ENCODE results near the gene STEAP4. TPM values are rescaled to one million over a fixed set of nuclear protein-coding genes. Genes with fewer than 3 reads are reported as not detected.
"Not testable (repeated sequence)": the region's sequence is repeated elsewhere in the genome, so short reads cannot be mapped to it uniquely, and the experiment has no call there.

Gene STEAP4
- total RNA-seq, 4 donors from 2014 or later = 5.8 to 57.4 (median 22.9) TPM

- no peak for TF ChIP-seq CTCF (IDR thresholded peaks at IDR 0.05)
- no peak for TF ChIP-seq POLR2A (IDR thresholded peaks at IDR 0.05)
- Histone ChIP-seq H3K36me3 (no peaks in the 10 kb centered on the region), H3K27ac (no peak overlapping the region), H3K9me3 (no peaks in the 10 kb centered on the region), H3K4me3 (no peak overlapping the region), H3K4me1 (no peaks in the 10 kb centered on the region), H3K27me3 (no peaks in the 10 kb centered on the region)
- no peak for DNase-seq
- intact Hi-C loops (cut with DNase I; ENCODE audit: low total_unique reads) = no loop called here
These were observed 30.0 kb downstream of the STEAP4 start for GRCh38 chr7:88276605-88277153.

DNA sequence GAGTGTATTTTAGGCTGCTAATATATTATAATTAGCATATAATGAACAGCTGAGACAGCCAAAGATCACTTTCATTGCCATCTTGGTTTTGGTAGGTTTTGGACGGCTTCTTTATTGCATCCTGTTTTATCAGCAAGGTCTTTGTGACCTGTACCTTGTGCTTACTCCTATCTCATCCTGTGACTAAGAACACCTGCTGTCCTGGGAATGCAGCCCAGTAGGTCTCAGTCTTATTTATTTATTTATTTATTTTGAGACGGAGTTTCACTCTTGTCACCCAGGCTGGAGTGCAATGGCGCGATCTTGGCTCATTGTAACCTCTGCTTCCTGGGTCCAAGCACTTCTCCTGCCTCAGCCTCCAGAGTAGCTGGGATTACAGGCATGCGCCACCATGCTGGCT lies 31.8 kb downstream of the STEAP4 start:
- H3K4me3 ChIP-seq; H3K27me3 ChIP-seq; intact Hi-C loops (cut with DNase I; ENCODE audit: low total_unique reads); H3K9me3 ChIP-seq; H3K27ac ChIP-seq; H3K4me1 ChIP-seq; DNase-seq; H3K36me3 ChIP-seq: not testable (repeated sequence)

DNA sequence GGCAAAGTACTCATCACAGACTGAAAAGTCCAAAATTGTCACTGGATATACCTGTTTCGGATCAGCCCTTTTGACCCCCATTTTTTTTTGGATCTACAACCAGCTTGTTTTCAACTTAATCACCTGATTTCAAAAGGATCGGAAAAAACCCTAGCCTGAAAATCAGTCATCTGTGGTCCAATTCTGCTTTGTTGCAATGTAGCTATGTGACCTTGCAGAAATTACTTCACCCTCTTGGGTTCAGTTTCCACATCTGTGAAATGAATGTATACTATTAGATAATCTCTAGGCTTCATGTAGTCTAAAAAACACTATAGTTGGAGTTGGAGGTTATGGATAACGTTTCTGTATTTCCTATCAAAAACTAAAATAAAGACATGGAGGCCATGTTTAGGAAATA lies 37.1 kb downstream of the STEAP4 start:
- TF ChIP-seq CTCF (IDR thresholded peaks at IDR 0.05) = no peak
- no peak for TF ChIP-seq POLR2A (IDR thresholded peaks at IDR 0.05)
- no peaks in the 10 kb centered on the region for H3K4me1 ChIP-seq
- H3K27ac ChIP-seq = no peak overlapping the region
- intact Hi-C loops (cut with DNase I; ENCODE audit: low total_unique reads) = no loop called here
- H3K36me3 ChIP-seq = no peaks in the 10 kb centered on the region
- H3K4me3 ChIP-seq = no peak overlapping the region
- H3K27me3 ChIP-seq = no peaks in the 10 kb centered on the region
- no peaks in the 10 kb centered on the region for H3K9me3 ChIP-seq
- DNase-seq = no peak

- H3K36me3 ChIP-seq = no peaks in the 10 kb centered on the region
- no peaks in the 10 kb centered on the region for H3K9me3 ChIP-seq
- TF ChIP-seq POLR2A (IDR thresholded peaks at IDR 0.05) = no peak
- no peak for TF ChIP-seq CTCF (IDR thresholded peaks at IDR 0.05)
- DNase-seq = no peak
- H3K27me3 ChIP-seq = no peaks in the 10 kb centered on the region
- H3K4me3 ChIP-seq = no peak overlapping the region
- H3K27ac ChIP-seq = no peak overlapping the region
- no peaks in the 10 kb centered on the region for H3K4me1 ChIP-seq
- intact Hi-C loops (cut with DNase I; ENCODE audit: low total_unique reads) = no loop called here
These were observed 37.8 kb downstream of the STEAP4 start for GRCh38 chr7:88268858-88269257.

GRCh38 chr7:88268051-88268450 lies 38.6 kb downstream of the STEAP4 start:
- TF ChIP-seq POLR2A (IDR thresholded peaks at IDR 0.05) (no peak), CTCF (IDR thresholded peaks at IDR 0.05) (no peak)
- intact Hi-C loops (cut with DNase I; ENCODE audit: low total_unique reads) = no loop called here
- H3K27ac ChIP-seq = no peak overlapping the region
- H3K4me3 ChIP-seq = no peak overlapping the region
- H3K27me3 ChIP-seq = no peaks in the 10 kb centered on the region
- no peak for DNase-seq
- H3K36me3 ChIP-seq = no peaks in the 10 kb centered on the region
- no peaks in the 10 kb centered on the region for H3K9me3 ChIP-seq
- H3K4me1 ChIP-seq = no peaks in the 10 kb centered on the region

DNA sequence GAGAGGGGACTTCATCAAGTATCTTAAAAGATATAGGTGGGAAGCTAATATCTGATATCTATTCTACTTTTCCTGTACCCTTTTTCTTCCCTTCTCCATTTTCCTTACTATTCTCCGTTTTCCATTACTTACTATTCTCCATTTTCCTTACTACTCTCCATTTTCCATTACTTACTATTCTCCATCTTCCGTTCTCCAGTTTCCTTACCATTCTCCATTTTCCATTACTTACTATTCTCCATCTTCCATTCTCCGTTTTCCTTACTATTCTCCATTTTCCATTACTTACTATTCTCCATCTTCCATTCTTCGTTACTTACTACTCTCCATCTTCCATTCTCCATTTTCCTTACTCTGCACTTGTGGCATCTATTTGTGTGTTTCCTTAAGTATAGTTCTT lies 39.3 kb downstream of the STEAP4 start:
- H3K4me3 ChIP-seq = no peak overlapping the region
- H3K4me1 ChIP-seq = no peaks in the 10 kb centered on the region
- no peaks in the 10 kb centered on the region for H3K9me3 ChIP-seq
- H3K27me3 ChIP-seq = no peaks in the 10 kb centered on the region
- H3K27ac ChIP-seq = no peak overlapping the region
- H3K36me3 ChIP-seq = no peaks in the 10 kb centered on the region
- TF ChIP-seq POLR2A (IDR thresholded peaks at IDR 0.05) (no peak), CTCF (IDR thresholded peaks at IDR 0.05) (no peak)
- no peak for DNase-seq
- intact Hi-C loops (cut with DNase I; ENCODE audit: low total_unique reads) = no loop called here

DNA sequence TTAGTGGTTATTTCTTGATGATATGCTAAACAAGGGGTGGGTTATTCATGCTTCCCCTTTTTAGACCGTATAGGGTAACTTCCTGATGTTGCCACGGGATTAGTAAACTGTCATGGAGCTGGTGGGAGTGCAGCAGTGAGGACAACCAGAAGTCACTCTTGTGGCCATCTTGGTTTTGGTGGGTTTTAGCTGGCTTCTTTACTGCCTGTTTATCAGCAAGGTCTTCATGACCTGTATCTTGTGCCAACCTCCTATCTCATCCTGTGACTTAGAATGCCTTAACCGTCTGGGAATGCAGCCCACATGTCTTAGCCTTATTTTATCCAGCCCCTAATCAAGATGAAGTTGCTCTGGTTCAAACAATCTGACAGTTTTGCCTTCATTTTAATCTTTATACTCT lies 41.7 kb downstream of the STEAP4 start:
- H3K36me3 ChIP-seq; H3K27ac ChIP-seq; H3K4me3 ChIP-seq; H3K27me3 ChIP-seq; H3K9me3 ChIP-seq; H3K4me1 ChIP-seq; DNase-seq; intact Hi-C loops (cut with DNase I; ENCODE audit: low total_unique reads): not testable (repeated sequence)
